Endothelial cell of umbilical vein (primary cell): ENCODE data around the gene GSK3A. TPM values are rescaled to one million over a fixed set of nuclear protein-coding genes. Genes with fewer than 3 reads are reported as not detected.

ENCODE experiments used
- BruUV-seq: library from RNA; stranded (reverse); fragments of 400-500 nt; replicated peaks from 2 replicates; lab custom pipeline; 2021; lab: Mats Ljungman, UMichigan
- CTCF ChIA-PET: fragments of 300-600, 350-600 bp; sonication (Branson Sonifier 250); formaldehyde crosslinking; loops from one replicate; lab custom pipeline; 2021; ENCODE audit warnings: antibody characterized with exemption, inconsistent platforms; lab: Charles Lee
- POLR2A ChIA-PET: fragments of 300-600, 350-600 bp; sonication (Branson Sonifier 250); formaldehyde crosslinking; loops from one replicate; lab custom pipeline; 2021; ENCODE audit warnings: antibody characterized with exemption, inconsistent platforms; lab: Charles Lee
- DNase-seq: peaks from one replicate; pipeline ENCODE4 v3.0.0-alpha.2; 2011; ENCODE audit warnings: low read depth, low spot score
- FAIRE-seq: peaks from 2 replicates; lab custom pipeline; 2011; peaks lifted over from hg19 to GRCh38; lab: Jason Lieb, UNC
- H2AFZ ChIP-seq: 2 replicates; pipeline ENCODE4 v1.6.0; 2012; ENCODE audit warnings: low read depth, low read length, control low read depth, inconsistent platforms
- H3K27ac ChIP-seq: 2 replicates; pipeline ENCODE4 v1.5.1; 2011; ENCODE audit warnings: low read depth, mild to moderate bottlenecking, control low read depth, low read length, moderate library complexity; ENCODE audit not compliant: insufficient read depth
- H3K27me3 ChIP-seq, 2 experiments: 2 replicates each; pipeline versions ENCODE4 v1.6.0 to v1.6.1; 2011; ENCODE audit warnings: low read length in 2 of 2, mixed read lengths in 1 of 2; ENCODE audit not compliant: control insufficient read depth in 2 of 2, insufficient read depth in 2 of 2
- H3K36me3 ChIP-seq, 2 experiments: 2 replicates in 1 of 2; 3 replicates in 1 of 2; pipeline ENCODE4 v1.5.1; 2011; ENCODE audit warnings: low read length in 2 of 2, mild to moderate bottlenecking in 1 of 2, moderate library complexity in 1 of 2; ENCODE audit not compliant: control insufficient read depth in 2 of 2, insufficient read depth in 2 of 2; ENCODE audit errors: extremely low read depth in 1 of 2
- H3K4me1 ChIP-seq: 3 replicates; pipeline ENCODE4 v1.5.1; 2011; ENCODE audit warnings: mild to moderate bottlenecking, low read length; ENCODE audit not compliant: control insufficient read depth, insufficient read depth; ENCODE audit errors: extremely low read depth
- H3K4me2 ChIP-seq: 2 replicates; pipeline ENCODE4 v1.6.1; 2011; ENCODE audit warnings: low read length, control low read depth, mixed read lengths; ENCODE audit not compliant: insufficient read depth
- H3K4me3 ChIP-seq, 3 experiments: fragments of 200-600 bp in 1 of 3; sonication (generic), shearing (Covaris generic) in 1 of 3; replicated peaks in 1 of 3; 2 replicates each; pipeline ENCODE4 v1.5.1; 2011 to 2016; ENCODE audit warnings: control low read depth in 3 of 3, low read length in 3 of 3, mild to moderate bottlenecking in 2 of 3, inconsistent platforms in 1 of 3, low read depth in 1 of 3, moderate library complexity in 1 of 3; ENCODE audit not compliant: insufficient read depth in 1 of 3
- H3K79me2 ChIP-seq: 2 replicates; pipeline ENCODE4 v1.6.0; 2012; ENCODE audit warnings: low read length, inconsistent platforms; ENCODE audit not compliant: control insufficient read depth, insufficient read depth
- H3K9ac ChIP-seq: replicated peaks from 2 replicates; pipeline ENCODE3; 2011; ENCODE audit warnings: low read length, control low read depth; ENCODE audit not compliant: insufficient read depth; ENCODE audit errors: extremely low read depth
- H3K9me1 ChIP-seq: replicated peaks from 3 replicates; pipeline ENCODE4 v1.6.0; 2011; ENCODE audit warnings: mild to moderate bottlenecking, low read length; ENCODE audit not compliant: control insufficient read depth, insufficient read depth; ENCODE audit errors: extremely low read depth
- H3K9me3 ChIP-seq: replicated peaks from 2 replicates; pipeline ENCODE4 v1.5.1; 2012; ENCODE audit warnings: low read length, inconsistent platforms; ENCODE audit not compliant: control insufficient read depth, insufficient read depth
- H4K20me1 ChIP-seq: replicated peaks from 2 replicates; pipeline ENCODE3; 2011; ENCODE audit warnings: mild to moderate bottlenecking, low read length; ENCODE audit not compliant: control insufficient read depth, insufficient read depth; ENCODE audit errors: extremely low read depth
- CTCF ChIP-seq, 2 donors: IDR thresholded peaks; 1 replicate in 1 of 2; 2 replicates in 1 of 2; pipeline ENCODE4 v1.5.1; 2011; ENCODE audit warnings: low read length in 2 of 2, mild to moderate bottlenecking in 2 of 2, moderate library complexity in 2 of 2, control low read depth in 1 of 2, inconsistent platforms in 1 of 2, low read depth in 1 of 2; ENCODE audit not compliant: insufficient read depth in 1 of 2; ENCODE audit errors: extremely low read depth in 1 of 2
- EZH2 ChIP-seq: IDR thresholded peaks from 2 replicates; pipeline ENCODE4 v1.6.1; 2012; ENCODE audit warnings: borderline replicate concordance, low read depth, mild to moderate bottlenecking, moderate library complexity, low read length, inconsistent platforms; ENCODE audit not compliant: severe bottlenecking
- FOS ChIP-seq: IDR thresholded peaks from 2 replicates; pipeline ENCODE4 v1.6.1; 2011; ENCODE audit warnings: mild to moderate bottlenecking, low read length, moderate library complexity, borderline replicate concordance; ENCODE audit not compliant: insufficient read depth
- GATA2 ChIP-seq: IDR thresholded peaks from 2 replicates; pipeline ENCODE4 v1.7.0; 2011; ENCODE audit warnings: low read depth, mild to moderate bottlenecking, moderate library complexity, mixed read lengths, low read length; ENCODE audit not compliant: insufficient read length, insufficient read depth
- JUN ChIP-seq: IDR thresholded peaks from 2 replicates; pipeline ENCODE4 v1.6.1; 2011; ENCODE audit warnings: borderline replicate concordance, low read depth; ENCODE audit not compliant: insufficient read length, insufficient read depth
- MAX ChIP-seq: IDR thresholded peaks from 2 replicates; pipeline ENCODE4 v1.6.1; 2011; ENCODE audit not compliant: insufficient read depth, insufficient read length
- MYC ChIP-seq: IDR thresholded peaks from one replicate; pipeline ENCODE4 v1.6.1; 2011; ENCODE audit warnings: mild to moderate bottlenecking, low read depth, low read length
- POLR2A ChIP-seq: IDR thresholded peaks from 2 replicates; pipeline ENCODE4 v1.6.1; 2012; ENCODE audit warnings: low read depth, mild to moderate bottlenecking, control low read depth, low read length
- POLR2AphosphoS5 ChIP-seq: IDR thresholded peaks from 2 replicates; pipeline ENCODE4 v1.6.1; 2012; ENCODE audit warnings: low read depth, mild to moderate bottlenecking, control low read depth, low read length, moderate library complexity; ENCODE audit not compliant: insufficient read depth
- dilution Hi-C: fragments of 300-500 bp; cut with MboI; formaldehyde crosslinking; loops from one replicate; pipeline ENCODE4 v1.15.0; 2019; ENCODE audit warnings: low sequenced_read_pairs; ENCODE audit not compliant: extremely low pct_ligation_motif_present
- intact Hi-C: fragments of 100-400 bp; cut with micrococcal nuclease; formaldehyde crosslinking; loops from one replicate; pipeline ENCODE4 v1.10.0; 2022
- polyA plus RNA-seq, 4 experiments: library from polyadenylated mRNA; depleted of rRNA in 3 of 4; stranded (reverse) in 3 of 4; unstranded in 1 of 4; fragments of >200 nt; gene quantifications; 2 replicates each; pipeline versions ENCODE4 v1.2.1 to v1.2.3, GENCODE V29; 2011 to 2012; ENCODE audit warnings: missing spikeins in 1 of 4
- total RNA-seq: library from RNA; stranded (reverse); gene quantifications from 2 replicates; pipeline ENCODE4 v1.2.3, GENCODE V29; 2021

The GSK3A gene
- total and polyA plus RNA-seq, 2 donors (not counting 3 experiments of a cell fraction or from before 2014, with no cell fraction given): 49.5 to 73.7 TPM

GRCh38 chr19:42196011-42197001 lies 46.1 kb downstream of the GSK3A start:
- H3K9ac ChIP-seq: no peak overlapping the region
- intact Hi-C loops (no loop called here), dilution Hi-C loops (no loop called here)
- no TSS peak for BruUV-seq
- no peaks in the 10 kb centered on the region for H3K9me1 ChIP-seq
- TF ChIP-seq MAX (no peak), POLR2AphosphoS5 (no peak), MYC (no peak), JUN (no peak), GATA2 (no peak), FOS (no peak), POLR2A (no peak), CTCF (IDR thresholded peaks at IDR 0.05; ENCODE audit: extremely low read depth in 1 of 2, insufficient read depth in 1 of 2, low read depth in 1 of 2, low read length in 2 of 2) (no peak), EZH2 (no peak)
- peaks cover 0 to under 1% of the 10 kb centered on the region in 2 experiments for H3K27me3 ChIP-seq
- no peak overlapping the region for H3K4me3 ChIP-seq
- POLR2A ChIA-PET: no interaction called here
- no peaks in the 10 kb centered on the region for H4K20me1 ChIP-seq
- FAIRE-seq (no peak), DNase-seq (no peak)
- no peaks in the 10 kb centered on the region for H3K9me3 ChIP-seq
- H3K27ac ChIP-seq: no peak overlapping the region
- no peaks in the 10 kb centered on the region for H3K4me1 ChIP-seq
- H3K36me3 ChIP-seq: peaks cover 0 to 25% of the 10 kb centered on the region in 2 experiments
- no peak overlapping the region for H3K4me2 ChIP-seq
- no peaks in the 10 kb centered on the region for H3K79me2 ChIP-seq
- CTCF ChIA-PET: no interaction called here
- no peak overlapping the region for H2AFZ ChIP-seq
